GM19025 (cell line): ENCODE data around the gene RPL39L.

Source experiments
- ATAC-seq: cut with Tn5 transposase; IDR thresholded peaks from one replicate; pipeline ENCODE4 v1.9.1; 2021; ENCODE audit warnings: mild to moderate bottlenecking, low read depth, moderate library complexity; ENCODE audit not compliant: unreplicated experiment

Gene RPL39L

GRCh38 chr3:187102073-187102634 lies 37.1 kb downstream of the RPL39L start:
- ATAC-seq = no peak

DNA sequence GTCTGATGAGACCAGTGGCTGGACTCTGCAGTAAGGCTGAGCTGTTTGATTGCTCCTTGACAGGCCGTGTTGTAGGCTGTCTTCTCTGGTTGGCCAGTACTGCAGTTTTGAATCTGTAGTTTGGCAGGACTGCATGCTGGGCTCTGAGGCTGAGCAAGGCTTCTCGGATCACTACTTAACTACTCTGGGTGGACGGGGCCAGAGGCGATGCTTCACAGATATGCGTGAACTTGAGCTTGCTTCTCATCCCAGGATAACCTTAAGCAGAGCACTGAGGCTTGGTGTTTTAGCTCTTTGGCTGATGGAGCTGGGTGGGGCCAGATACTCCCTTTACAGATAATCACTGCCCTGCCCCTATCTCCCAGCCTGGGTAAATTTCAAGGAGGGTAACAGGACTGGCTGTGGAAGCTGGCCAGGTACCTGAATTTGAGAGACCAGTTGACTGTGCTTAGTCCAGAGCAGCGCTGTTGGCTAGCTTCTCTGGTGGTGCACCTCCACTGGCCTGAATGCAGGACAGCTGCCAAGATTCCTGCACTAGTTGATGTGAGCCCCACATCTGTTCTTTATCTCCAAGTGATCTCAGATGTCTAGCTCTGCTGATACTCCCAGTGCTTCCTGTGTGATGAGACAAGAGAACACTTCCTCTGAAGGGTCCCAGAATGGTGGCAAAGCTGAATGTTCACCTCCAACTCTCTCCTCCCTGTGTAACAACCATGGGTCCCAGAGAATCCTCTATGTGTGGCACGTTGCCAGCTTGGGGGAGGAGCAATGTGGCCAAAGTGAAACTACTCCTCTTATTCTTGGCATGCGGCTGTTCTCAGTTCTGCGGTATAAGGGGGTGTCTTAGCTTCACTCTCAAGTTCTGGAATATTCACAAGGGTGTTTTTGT lies 37.9 kb downstream of the RPL39L start:
- no peak for ATAC-seq

DNA sequence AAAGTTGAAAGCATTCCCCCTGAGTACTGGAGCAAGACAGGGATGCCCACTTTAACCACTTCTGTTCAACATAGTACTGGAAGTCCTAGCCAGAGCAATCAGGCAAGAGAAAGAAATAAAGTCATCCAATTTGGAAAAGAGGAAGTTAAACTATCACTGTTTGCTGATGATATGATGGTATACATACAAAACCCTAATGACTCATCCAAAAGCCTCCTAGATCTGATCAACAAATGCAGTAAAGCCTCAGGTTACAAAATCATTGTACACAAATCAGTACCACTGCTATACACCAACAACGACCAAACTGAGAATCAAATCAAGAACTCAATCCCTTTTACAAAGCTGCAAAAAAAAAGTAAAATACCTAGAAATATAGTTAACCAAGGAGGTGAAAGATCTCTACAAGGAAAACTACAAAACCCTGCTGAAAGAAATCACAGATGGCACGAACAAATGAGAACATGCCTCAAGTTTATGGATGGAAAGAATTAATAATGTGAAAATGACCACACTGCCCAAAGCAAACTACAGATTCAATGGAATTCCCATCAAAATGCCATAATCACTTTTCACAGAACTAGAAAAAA lies 40.3 kb downstream of the RPL39L start:
- no peak for ATAC-seq

DNA sequence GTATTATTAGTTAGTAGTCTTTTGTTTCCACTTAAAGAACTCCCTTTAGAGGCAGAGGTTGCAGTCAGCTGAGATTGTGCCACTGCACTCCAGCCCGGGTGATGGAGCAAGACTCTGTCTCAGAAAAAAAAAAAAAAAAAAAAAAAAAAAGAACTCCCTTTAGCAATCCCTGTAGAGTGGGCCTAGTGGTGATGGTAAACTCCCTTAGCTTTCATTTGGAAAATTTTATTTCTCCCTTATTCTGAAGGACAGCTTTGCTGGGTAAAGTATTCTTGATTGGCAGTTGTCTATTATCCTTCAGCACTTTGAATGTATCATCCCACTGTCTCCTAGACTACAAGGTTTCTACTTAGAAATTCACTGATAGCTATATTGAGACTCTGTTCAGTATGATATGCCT lies 46.0 kb downstream of the RPL39L start:
- ATAC-seq = no peak

DNA sequence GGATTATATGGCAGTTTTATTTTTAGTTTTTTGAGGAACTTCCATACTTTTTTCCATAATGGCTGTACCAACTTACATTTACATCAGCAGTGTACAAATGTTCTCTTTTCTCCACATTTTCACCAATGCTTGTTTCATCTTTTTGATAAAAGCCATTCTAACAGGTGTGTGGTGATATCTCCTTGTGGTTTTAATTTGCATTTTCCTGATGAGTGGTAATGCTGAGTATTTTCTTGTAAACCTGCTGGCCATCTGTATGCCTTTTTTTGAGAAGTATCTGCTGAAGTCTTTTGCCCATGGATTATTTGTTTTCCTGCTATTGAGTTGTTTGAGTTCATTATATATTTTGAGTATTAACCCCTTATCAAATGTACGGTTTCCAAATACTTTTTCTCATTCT lies 50.6 kb downstream of the RPL39L start:
- ATAC-seq = no peak

- ATAC-seq = no peak
These were observed 52.5 kb downstream of the RPL39L start for GRCh38 chr3:187086831-187087230.

GRCh38 chr3:187085933-187086332 lies 53.4 kb downstream of the RPL39L start:
- ATAC-seq = no peak

- no peak for ATAC-seq
These were observed 54.2 kb downstream of the RPL39L start for GRCh38 chr3:187085021-187085666.

GRCh38 chr3:187084580-187084979 lies 54.7 kb downstream of the RPL39L start:
- no peak for ATAC-seq

GRCh38 chr3:187084126-187084525 lies 55.2 kb downstream of the RPL39L start:
- no peak for ATAC-seq

- no peak for ATAC-seq
These were observed 56.4 kb downstream of the RPL39L start for GRCh38 chr3:187082758-187083375.

DNA sequence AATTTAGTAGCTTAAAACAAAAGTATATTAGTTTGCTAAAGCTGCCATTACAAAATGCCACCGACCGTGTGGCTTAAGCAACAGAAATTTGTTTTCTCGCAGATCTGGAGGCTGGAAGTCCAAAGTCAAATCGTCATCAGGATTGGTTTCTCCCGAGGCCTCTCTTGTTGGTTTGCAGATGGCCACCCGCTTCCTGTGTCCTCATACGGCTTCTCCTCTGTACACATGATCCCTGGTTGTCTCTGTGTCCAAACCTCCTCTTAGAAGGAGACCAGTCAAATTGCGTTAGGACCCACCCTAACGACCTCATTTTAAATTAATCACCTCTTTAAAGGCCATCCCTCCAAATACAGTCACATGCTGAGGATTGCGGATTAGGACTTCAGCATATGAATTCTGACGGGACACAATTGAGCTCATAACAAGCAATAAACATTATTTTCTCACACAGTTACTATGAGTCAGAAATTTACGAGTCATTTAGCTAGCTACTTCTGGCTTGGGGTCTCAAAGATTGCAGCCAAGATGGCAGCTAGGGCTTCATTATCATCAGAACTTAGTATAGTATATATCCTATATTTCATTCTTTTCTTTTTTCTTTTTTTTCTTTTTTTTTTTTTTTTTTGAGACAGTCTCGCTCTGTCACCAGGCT lies 58.4 kb downstream of the RPL39L start:
- ATAC-seq = no peak

DNA sequence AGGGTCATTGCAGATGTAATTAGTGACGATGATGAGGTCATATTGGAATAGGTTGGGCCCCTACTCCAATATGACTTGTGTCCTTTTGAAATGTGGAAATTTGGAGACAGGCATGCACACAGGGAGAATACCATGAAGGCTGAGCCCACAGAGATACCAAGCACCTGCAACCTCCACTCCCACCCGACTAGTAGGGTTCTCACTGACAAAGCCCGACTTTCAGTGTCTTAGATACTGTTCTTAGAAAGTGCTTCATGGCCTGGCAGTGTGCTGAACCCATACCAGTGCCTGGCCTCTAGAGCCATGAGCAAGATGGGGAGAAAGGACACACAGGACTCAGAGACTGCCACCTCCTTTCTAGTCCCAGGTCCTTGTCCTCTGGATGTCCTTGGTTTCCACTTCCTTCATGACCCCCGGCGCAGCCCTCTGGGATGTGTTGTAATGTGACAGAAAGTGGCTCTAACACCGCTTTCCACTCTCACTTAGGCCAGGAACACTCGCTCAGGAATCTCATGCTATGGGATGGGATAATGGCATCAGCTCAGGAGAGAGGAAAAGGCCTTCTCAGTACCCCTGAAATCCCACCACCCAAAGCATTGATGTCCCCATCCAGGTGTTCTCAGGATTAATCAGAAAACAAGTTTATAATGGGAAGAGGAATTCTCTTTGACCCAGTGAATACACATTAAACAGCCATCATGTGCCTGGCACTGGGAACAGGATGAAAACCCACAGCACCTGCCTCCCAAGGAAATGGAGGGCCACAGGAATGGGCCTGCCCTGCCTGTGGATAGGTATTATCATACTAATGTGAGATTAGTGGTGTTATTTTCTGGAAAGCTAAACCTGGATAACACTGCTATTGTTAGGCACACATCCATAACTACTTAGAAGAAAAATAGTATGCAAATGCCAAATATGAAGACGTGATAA lies 59.9 kb downstream of the RPL39L start:
- no peak for ATAC-seq

DNA sequence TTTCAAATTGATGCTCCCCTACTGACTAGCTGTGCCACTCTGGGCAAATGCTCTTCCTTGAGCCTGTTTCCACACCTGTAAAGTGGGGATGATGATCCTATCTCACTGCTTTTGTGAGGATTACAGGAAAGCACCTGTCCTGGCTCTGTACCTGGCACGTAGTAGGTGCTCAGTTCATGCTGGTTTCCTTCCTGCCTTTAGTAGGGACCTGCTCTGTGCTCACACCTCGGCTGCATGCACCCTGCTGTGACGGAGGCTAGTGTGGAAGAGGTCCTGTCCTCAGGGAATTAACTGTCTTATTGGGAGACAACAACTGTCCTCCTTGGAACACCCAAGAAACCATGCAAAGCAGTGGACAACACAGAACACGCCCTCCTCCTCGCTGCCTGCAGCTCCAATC lies 61.8 kb downstream of the RPL39L start:
- no peak for ATAC-seq

- ATAC-seq = no peak
These were observed 62.2 kb downstream of the RPL39L start for GRCh38 chr3:187077085-187077484.

GRCh38 chr3:187076297-187076696 lies 63.0 kb downstream of the RPL39L start:
- no peak for ATAC-seq

DNA sequence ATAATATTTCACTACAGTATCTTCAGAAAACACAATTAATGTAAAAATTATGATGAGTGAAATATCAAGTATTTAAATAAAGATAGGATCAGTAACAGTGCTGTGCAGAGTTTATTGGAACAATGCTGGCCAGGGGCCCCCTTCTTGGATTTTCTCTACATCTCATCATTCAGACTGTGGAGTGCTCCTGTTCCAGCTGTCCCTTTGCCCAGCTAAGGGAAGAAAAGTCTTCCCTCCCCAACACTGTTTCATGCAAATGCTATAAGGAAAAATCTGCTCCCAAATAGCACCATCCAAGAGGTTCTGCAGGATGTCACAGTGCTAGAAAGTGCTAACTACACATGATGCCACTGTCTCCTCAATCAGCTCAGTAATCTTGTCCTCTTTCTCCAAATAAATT lies 64.5 kb downstream of the RPL39L start:
- ATAC-seq = no peak

GRCh38 chr3:187073581-187074098 lies 65.7 kb downstream of the RPL39L start:
- no peak for ATAC-seq

DNA sequence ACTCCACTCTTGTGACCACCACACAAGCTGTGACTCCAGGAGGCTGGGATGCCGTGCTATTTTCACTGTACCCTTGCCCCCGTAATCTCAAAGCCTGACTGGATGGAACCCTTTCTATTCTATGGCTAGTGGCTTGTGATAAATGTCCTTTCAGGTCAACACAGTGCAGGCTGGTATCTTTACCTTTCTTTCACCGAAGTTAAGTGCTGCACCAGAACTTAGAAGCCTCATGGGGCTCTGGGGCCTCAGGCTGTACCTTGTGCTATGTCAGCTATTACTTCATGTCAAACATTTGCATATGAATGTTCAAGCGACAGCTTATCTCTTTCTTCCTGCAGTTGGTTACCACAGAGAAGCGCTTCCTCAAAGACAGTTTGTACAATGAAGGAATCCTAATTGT lies 66.8 kb downstream of the RPL39L start:
- no peak for ATAC-seq
